Left lung (tissue), 10 donors: Measurements from ENCODE around the gene POLE3. TPM values are rescaled to one million over a fixed set of nuclear protein-coding genes. Genes with fewer than 3 reads are reported as not detected.

ENCODE experiments used
- ATAC-seq: fragments of 200-7000 bp; cut with Tn5 transposase; one replicate; pipeline ENCODE4 v1.9.1; 2020; ENCODE audit warnings: moderate library complexity
- DNase-seq, 4 donors: peaks; one replicate each; pipeline ENCODE4 v3.0.0-alpha.2; 2013 to 2020
- H3K27ac ChIP-seq, 2 donors: fragments of 200-600 bp; sonication (generic) in 1 of 2; one replicate each; pipeline versions ENCODE4 v1.5.0 to v1.8.0; 2020 to 2021
- H3K27me3 ChIP-seq, 2 donors: fragments of 200-600 bp; sonication (generic) in 1 of 2; one replicate each; pipeline versions ENCODE4 v1.5.0 to v1.8.0; 2020 to 2021
- H3K36me3 ChIP-seq, 2 donors: fragments of 200-600 bp; sonication (generic) in 1 of 2; one replicate each; pipeline versions ENCODE4 v1.5.0 to v1.8.0; 2020 to 2021
- H3K4me1 ChIP-seq, 2 donors: fragments of 200-600 bp; one replicate each; pipeline ENCODE4 v1.8.0; 2021
- H3K4me3 ChIP-seq, 2 donors: fragments of 200-600 bp; sonication (generic) in 1 of 2; one replicate each; pipeline versions ENCODE4 v1.5.0 to v1.8.0; 2020 to 2021; ENCODE audit warnings: mild to moderate bottlenecking in 1 of 2
- H3K9me3 ChIP-seq, 2 donors: fragments of 200-600 bp; sonication (generic) in 1 of 2; one replicate each; pipeline versions ENCODE4 v1.5.0 to v1.8.0; 2020 to 2021
- intact Hi-C, 2 donors: fragments of 100-400 bp; cut with DNase I; formaldehyde crosslinking; loops; one replicate each; pipeline versions ENCODE4 v1.11.2 to v1.14.2; 2022
- polyA plus RNA-seq, 6 donors: library from polyadenylated mRNA; unstranded; fragments of 120-200 nt; gene quantifications; one replicate each; pipeline ENCODE4 v1.2.1, GENCODE V29; 2013; ENCODE audit not compliant: insufficient read length in 6 of 6
- total RNA-seq, 2 donors: library from RNA; stranded (reverse); fragmentation: NEBNext Ultra II Directional; extraction: Animal tissue kit (Norgen Biotek cat#: 25700); gene quantifications; one replicate each; pipeline ENCODE4 v1.2.1, GENCODE V29; 2021
- TF ChIP-seq, protein P1 (sequence below), 2 donors: fragments of 200-600 bp; sonication (generic) in 1 of 2; IDR thresholded peaks; one replicate each; pipeline versions ENCODE4 v1.5.0 to v1.8.0; 2021; ENCODE audit warnings: antibody characterized with exemption in 2 of 2
- donor health status: DM: no; HTN: yes; CAD: no.
- donor health status: DM: no; HTN: no; CAD: no.

The POLE3 gene
- total and polyA plus RNA-seq, 8 donors: 24.1 to 69.0 (median 64.5) TPM

DNA sequence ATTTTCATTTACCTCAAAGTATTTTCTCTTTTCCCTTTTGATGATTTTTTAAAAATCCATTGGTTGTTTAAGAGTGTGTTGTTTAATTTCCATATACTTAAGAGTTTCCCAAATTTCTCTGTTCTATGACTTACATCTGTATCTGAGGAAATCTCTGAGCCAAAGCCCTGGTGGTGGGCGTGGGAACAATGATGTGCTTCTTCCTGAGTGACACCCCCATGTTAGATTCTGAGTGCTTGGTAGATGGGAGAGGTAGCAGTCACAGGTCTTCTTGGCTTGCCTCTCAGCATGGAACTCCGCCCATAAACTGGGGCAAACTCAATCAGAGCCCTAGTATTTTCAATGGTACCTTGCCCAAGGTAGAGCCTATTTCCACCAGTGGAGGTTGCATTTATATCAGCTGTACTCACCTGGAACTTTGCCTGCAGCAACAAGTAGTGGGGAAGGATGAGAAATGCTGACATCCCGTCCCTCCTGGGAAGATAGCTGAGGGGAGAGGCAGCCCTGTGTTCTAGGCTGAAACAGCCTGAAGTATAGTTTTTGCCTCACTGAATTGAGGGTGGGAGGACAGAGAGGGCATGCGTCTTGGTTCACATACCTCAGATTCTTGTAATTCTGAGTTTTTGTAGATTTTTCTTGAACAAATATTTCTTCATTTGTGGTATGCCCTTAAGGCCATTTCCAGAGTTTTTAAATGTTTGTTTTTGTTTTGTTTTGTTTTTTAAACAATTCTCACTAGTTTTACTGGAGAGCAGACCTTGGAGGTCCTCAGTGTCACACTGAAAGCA is 26.4 kb upstream of the POLE3 start:
- DNase-seq (no peak), ATAC-seq (no peak)
- H3K9me3 ChIP-seq: no peaks in the 10 kb centered on the region
- no peaks in the 10 kb centered on the region for H3K36me3 ChIP-seq
- no peaks in the 10 kb centered on the region for H3K4me1 ChIP-seq
- H3K27me3 ChIP-seq: no peaks in the 10 kb centered on the region
- H3K27ac ChIP-seq: no peak overlapping the region
- TF ChIP-seq, protein P1, sequence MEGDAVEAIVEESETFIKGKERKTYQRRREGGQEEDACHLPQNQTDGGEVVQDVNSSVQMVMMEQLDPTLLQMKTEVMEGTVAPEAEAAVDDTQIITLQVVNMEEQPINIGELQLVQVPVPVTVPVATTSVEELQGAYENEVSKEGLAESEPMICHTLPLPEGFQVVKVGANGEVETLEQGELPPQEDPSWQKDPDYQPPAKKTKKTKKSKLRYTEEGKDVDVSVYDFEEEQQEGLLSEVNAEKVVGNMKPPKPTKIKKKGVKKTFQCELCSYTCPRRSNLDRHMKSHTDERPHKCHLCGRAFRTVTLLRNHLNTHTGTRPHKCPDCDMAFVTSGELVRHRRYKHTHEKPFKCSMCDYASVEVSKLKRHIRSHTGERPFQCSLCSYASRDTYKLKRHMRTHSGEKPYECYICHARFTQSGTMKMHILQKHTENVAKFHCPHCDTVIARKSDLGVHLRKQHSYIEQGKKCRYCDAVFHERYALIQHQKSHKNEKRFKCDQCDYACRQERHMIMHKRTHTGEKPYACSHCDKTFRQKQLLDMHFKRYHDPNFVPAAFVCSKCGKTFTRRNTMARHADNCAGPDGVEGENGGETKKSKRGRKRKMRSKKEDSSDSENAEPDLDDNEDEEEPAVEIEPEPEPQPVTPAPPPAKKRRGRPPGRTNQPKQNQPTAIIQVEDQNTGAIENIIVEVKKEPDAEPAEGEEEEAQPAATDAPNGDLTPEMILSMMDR (IDR thresholded peaks at IDR 0.05): no peak
- no peak overlapping the region for H3K4me3 ChIP-seq
- intact Hi-C loops: no loop called here

DNA sequence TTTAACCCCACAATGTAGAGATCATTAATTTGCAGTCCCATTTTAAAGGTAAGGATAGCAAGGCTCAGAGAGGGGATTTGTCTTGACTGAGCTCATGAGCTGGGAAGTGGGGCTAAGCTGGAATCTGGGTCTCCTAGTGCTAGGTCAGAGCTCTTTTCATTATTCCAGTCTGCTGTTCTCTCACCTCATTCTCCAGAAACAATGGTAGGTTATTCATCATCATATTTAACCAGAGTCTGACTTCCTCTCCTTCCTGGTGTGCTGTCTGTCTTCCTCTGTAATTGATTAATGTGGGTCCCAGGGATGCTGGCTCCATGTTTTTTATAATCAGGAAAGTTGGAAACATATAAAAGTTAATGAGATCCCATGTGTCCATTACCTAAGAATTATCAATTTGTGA is 20.7 kb upstream of the POLE3 start:
- H3K4me1 ChIP-seq: no peaks in the 10 kb centered on the region
- TF ChIP-seq, protein P1 (IDR thresholded peaks at IDR 0.05): no peak
- H3K27ac ChIP-seq: no peak overlapping the region
- H3K36me3 ChIP-seq: no peaks in the 10 kb centered on the region
- no peak overlapping the region for H3K4me3 ChIP-seq
- H3K9me3 ChIP-seq: no peaks in the 10 kb centered on the region
- H3K27me3 ChIP-seq: no peaks in the 10 kb centered on the region
- intact Hi-C loops: no loop called here
- DNase-seq (no peak), ATAC-seq (no peak)

DNA sequence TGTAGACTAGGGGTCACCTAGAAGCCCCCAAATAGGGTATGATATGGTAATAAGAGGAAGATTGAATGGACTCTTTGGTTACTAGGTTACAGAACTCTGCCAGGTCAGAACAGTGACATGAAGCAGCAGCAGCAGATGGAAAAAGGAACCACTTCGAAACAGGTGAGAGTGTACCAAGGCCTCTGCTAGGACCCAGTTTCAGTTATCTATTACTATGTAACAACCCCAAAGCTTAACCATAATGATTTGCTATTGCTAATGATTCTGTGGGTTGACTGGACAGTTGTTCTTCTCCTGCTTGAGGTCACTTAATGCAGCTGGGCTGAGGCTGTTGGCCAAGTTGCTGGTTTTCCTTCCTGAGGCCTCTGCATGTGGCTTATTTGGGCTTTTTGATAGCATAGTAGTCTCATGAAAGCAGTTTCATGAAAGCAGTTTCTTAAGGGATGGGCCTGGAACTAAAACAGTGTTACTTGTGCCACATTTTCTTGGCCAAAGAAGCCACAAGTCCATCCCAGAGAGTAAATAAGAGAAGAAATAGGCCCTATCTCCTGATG is 17.7 kb upstream of the POLE3 start:
- DNase-seq (no peak), ATAC-seq (no peak)
- H3K4me3 ChIP-seq: no peak overlapping the region
- no peaks in the 10 kb centered on the region for H3K27me3 ChIP-seq
- intact Hi-C loops: loop anchor here in 1 of 2 donors (10.0 kb wide), 1 partner anchor 237 kb away; no protein-coding TSS in a partner anchor
- H3K4me1 ChIP-seq: no peaks in the 10 kb centered on the region
- TF ChIP-seq, protein P1 (IDR thresholded peaks at IDR 0.05): no peak
- no peaks in the 10 kb centered on the region for H3K36me3 ChIP-seq
- H3K27ac ChIP-seq: no peak overlapping the region
- no peaks in the 10 kb centered on the region for H3K9me3 ChIP-seq

DNA sequence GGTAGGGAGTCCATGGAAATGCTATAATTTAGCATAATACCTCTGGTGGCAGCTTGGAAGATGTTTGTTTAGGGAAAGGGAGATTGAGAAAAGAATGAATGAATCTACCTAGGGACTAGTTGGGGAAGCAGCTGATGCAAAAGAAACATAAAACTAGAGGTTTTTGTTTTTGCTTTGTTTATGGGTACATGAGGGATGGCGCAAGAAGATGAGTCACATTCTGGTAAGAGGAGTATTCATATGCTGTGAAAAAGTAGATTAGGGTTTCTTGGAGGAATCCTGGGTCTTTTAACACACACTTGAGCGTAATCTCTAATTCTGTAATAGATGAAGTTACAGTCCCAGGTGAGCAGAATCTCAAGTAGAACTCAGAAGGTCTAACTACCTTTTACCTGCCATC is 17.2 kb upstream of the POLE3 start:
- H3K4me1 ChIP-seq: no peaks in the 10 kb centered on the region
- no peak for ATAC-seq

DNA sequence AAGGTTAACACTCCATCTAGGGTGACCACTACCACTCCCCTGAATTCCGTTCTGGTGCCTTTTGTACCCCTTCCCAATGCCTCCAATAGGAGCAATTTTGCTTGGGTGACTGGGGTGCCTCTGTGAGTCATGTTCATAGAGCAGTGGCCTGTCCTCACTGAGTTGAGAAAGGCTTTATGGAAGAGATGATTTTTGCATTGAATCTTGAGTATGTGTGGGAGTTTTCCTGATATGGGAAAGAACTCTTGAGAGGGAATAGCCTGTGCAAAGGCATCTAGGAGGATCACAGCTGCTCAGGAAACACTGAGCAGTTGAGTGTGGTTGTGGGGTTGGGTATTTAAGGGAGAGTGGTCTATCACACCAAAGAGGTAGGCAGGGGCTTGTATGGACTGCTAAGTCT is 16.2 kb upstream of the POLE3 start:
- Histone ChIP-seq H3K27ac (no peak overlapping the region), H3K4me1 (no peaks in the 10 kb centered on the region), H3K9me3 (no peaks in the 10 kb centered on the region), H3K27me3 (no peaks in the 10 kb centered on the region), H3K4me3 (no peak overlapping the region), H3K36me3 (no peaks in the 10 kb centered on the region)
- DNase-seq (no peak), ATAC-seq (no peak)
- intact Hi-C loops: loop anchor here in 1 of 2 donors (10.0 kb wide), 1 partner anchor 238 kb away; no protein-coding TSS in a partner anchor
- TF ChIP-seq, protein P1 (IDR thresholded peaks at IDR 0.05): no peak

More for the DNA sequence above, 17.2 kb upstream of the POLE3 start:
- no peaks in the 10 kb centered on the region for H3K27me3 ChIP-seq
- H3K36me3 ChIP-seq: no peaks in the 10 kb centered on the region
- TF ChIP-seq, protein P1 (IDR thresholded peaks at IDR 0.05): no peak
- no peaks in the 10 kb centered on the region for H3K9me3 ChIP-seq
- H3K27ac ChIP-seq: no peak overlapping the region
- intact Hi-C loops: loop anchor here in 1 of 2 donors (10.0 kb wide), 1 partner anchor 237 kb away; no protein-coding TSS in a partner anchor
- H3K4me3 ChIP-seq: no peak overlapping the region
- DNase-seq: no peak
